HFFc6 (cell line): ENCODE data around the gene IMPG1. TPM values are rescaled to one million over a fixed set of nuclear protein-coding genes. Genes with fewer than 3 reads are reported as not detected.

ENCODE experiments used
- DNase-seq: peaks from one replicate; pipeline ENCODE4 v3.0.0-alpha.2; 2018
- H3K27ac Mint-ChIP-seq: 2 replicates; pipeline ENCODE4 v1.8.0; 2020; ENCODE audit warnings: mild to moderate bottlenecking, mixed read lengths
- H3K27me3 Mint-ChIP-seq: 2 replicates; pipeline ENCODE4 v1.8.0; 2021; ENCODE audit warnings: mild to moderate bottlenecking, moderate library complexity, mixed read lengths; ENCODE audit not compliant: insufficient read depth
- H3K36me3 Mint-ChIP-seq: 2 replicates; pipeline ENCODE4 v1.8.0; 2021; ENCODE audit warnings: low read depth, mixed read lengths
- H3K4me1 Mint-ChIP-seq: 2 replicates; pipeline ENCODE4 v1.8.0; 2020; ENCODE audit warnings: low read depth, mixed read lengths
- H3K4me3 Mint-ChIP-seq: 2 replicates; pipeline ENCODE4 v1.8.0; 2020; ENCODE audit warnings: mild to moderate bottlenecking, moderate library complexity, mixed read lengths
- H3K9me3 Mint-ChIP-seq: 2 replicates; pipeline ENCODE4 v1.8.0; 2020; ENCODE audit warnings: mild to moderate bottlenecking, mixed read lengths
- CTCF ChIP-seq: fragments of 200-600 bp; sonication (generic); IDR thresholded peaks from 2 replicates; pipeline ENCODE4 v1.5.0; 2021; ENCODE audit warnings: antibody characterized with exemption, mild to moderate bottlenecking
- total RNA-seq, 6 experiments: library from RNA; stranded (reverse); fragmentation: NEBNext Ultra II Directional; extraction: Animal tissue kit (Norgen Biotek cat#: 25700); gene quantifications; 2 replicates in 1 of 6; 3 replicates in 5 of 6; pipeline ENCODE4 v1.2.3, GENCODE V29; 2021

The IMPG1 gene
- total RNA-seq, 6 experiments from 2014 or later, result not detected

GRCh38 chr6:75986935-75987334, 85.5 kb downstream of the IMPG1 start:
- DNase-seq, result no peak
- Mint-ChIP-seq H3K9me3 (no peaks in the 10 kb centered on the region; the same call in 1 of the 2 replicates), H3K36me3 (no peaks in the 10 kb centered on the region), H3K4me3 (no peak overlapping the region), H3K4me1 (no peaks in the 10 kb centered on the region), H3K27ac (no peak overlapping the region), H3K27me3 (no peaks in the 10 kb centered on the region)
- no peak for TF ChIP-seq CTCF

- Mint-ChIP-seq H3K4me1 (no peaks in the 10 kb centered on the region), H3K27ac (no peak overlapping the region), H3K27me3 (peaks cover 3% of the 10 kb centered on the region), H3K9me3 (no peaks in the 10 kb centered on the region), H3K36me3 (no peaks in the 10 kb centered on the region), H3K4me3 (no peak overlapping the region)
- no peak for DNase-seq
- TF ChIP-seq CTCF, result no peak
Measured at GRCh38 chr6:75975904-75976303, 96.6 kb downstream of the IMPG1 start.

GRCh38 chr6:75970093-75970492, 102.4 kb downstream of the IMPG1 start:
- Mint-ChIP-seq H3K4me3 (no peak overlapping the region), H3K36me3 (no peaks in the 10 kb centered on the region), H3K27me3 (peaks cover 1% of the 10 kb centered on the region; the same call in 1 of the 2 replicates), H3K9me3 (no peaks in the 10 kb centered on the region), H3K4me1 (no peaks in the 10 kb centered on the region), H3K27ac (no peak overlapping the region)
- DNase-seq, result no peak
- TF ChIP-seq CTCF, result no peak

- no peak for DNase-seq
- no peaks in the 10 kb centered on the region for H3K36me3 Mint-ChIP-seq
- no peak overlapping the region for H3K4me3 Mint-ChIP-seq
- H3K27me3 Mint-ChIP-seq, result peaks cover 3% of the 10 kb centered on the region
- H3K27ac Mint-ChIP-seq, result no peak overlapping the region
- H3K4me1 Mint-ChIP-seq, result no peaks in the 10 kb centered on the region
- H3K9me3 Mint-ChIP-seq, result no peaks in the 10 kb centered on the region
- TF ChIP-seq CTCF, result no peak
Measured at GRCh38 chr6:75968143-75968542, 104.3 kb downstream of the IMPG1 start.

GRCh38 chr6:75963569-75963968, 108.9 kb downstream of the IMPG1 start:
- H3K4me3 Mint-ChIP-seq, result no peak overlapping the region
- H3K27me3 Mint-ChIP-seq, result peaks cover 12% of the 10 kb centered on the region
- TF ChIP-seq CTCF, result no peak
- H3K4me1 Mint-ChIP-seq, result no peaks in the 10 kb centered on the region
- no peaks in the 10 kb centered on the region for H3K36me3 Mint-ChIP-seq
- H3K9me3 Mint-ChIP-seq, result no peaks in the 10 kb centered on the region
- no peak overlapping the region for H3K27ac Mint-ChIP-seq
- no peak for DNase-seq

GRCh38 chr6:75952128-75952527, 120.3 kb downstream of the IMPG1 start:
- no peak overlapping the region for H3K27ac Mint-ChIP-seq
- no peaks in the 10 kb centered on the region for H3K36me3 Mint-ChIP-seq
- TF ChIP-seq CTCF, result no peak
- H3K27me3 Mint-ChIP-seq, result peaks cover 9% of the 10 kb centered on the region; the same call in 1 of the 2 replicates
- H3K4me3 Mint-ChIP-seq, result no peak overlapping the region
- no peaks in the 10 kb centered on the region for H3K9me3 Mint-ChIP-seq
- H3K4me1 Mint-ChIP-seq, result no peaks in the 10 kb centered on the region
- DNase-seq, result no peak
